Psoas muscle (tissue), 8 donors: ENCODE measurements around the gene CNGA3. TPM values are rescaled to one million over a fixed set of nuclear protein-coding genes. Genes with fewer than 3 reads are reported as not detected.

Experiments used
- ATAC-seq, 4 donors: fragments of 200-7000 bp; cut with Tn5 transposase; one replicate each; pipeline ENCODE4 v1.9.1; 2020; ENCODE audit warnings: moderate library complexity in 3 of 4, mild to moderate bottlenecking in 2 of 4
- DNase-seq, 2 donors: peaks; one replicate each; pipeline ENCODE4 v3.0.0-alpha.2; 2020
- H3K27ac ChIP-seq: fragments of 200-600 bp; one replicate; pipeline ENCODE4 v1.8.0; 2022
- H3K27me3 ChIP-seq, 3 donors: fragments of 200-600 bp in 1 of 3; one replicate each; pipeline versions ENCODE4 v1.6.1 to v1.8.0; 2013 to 2022; ENCODE audit warnings: low read length in 2 of 3, mild to moderate bottlenecking in 2 of 3, moderate library complexity in 1 of 3; ENCODE audit not compliant: insufficient read depth in 3 of 3
- H3K36me3 ChIP-seq, 2 donors: fragments of 200-600 bp in 1 of 2; one replicate each; pipeline versions ENCODE4 v1.6.1 to v1.8.0; 2013 to 2022; ENCODE audit warnings: low read depth in 1 of 2, mild to moderate bottlenecking in 1 of 2, moderate library complexity in 1 of 2; ENCODE audit not compliant: insufficient read depth in 1 of 2
- H3K4me1 ChIP-seq: fragments of 200-600 bp; one replicate; pipeline ENCODE4 v1.8.0; 2022
- H3K4me3 ChIP-seq: fragments of 200-600 bp; one replicate; pipeline ENCODE4 v1.8.0; 2022; ENCODE audit warnings: mild to moderate bottlenecking
- H3K9me3 ChIP-seq: fragments of 200-600 bp; one replicate; pipeline ENCODE4 v1.8.0; 2022
- CTCF ChIP-seq: fragments of 200-600 bp; IDR thresholded peaks from one replicate; pipeline ENCODE4 v1.8.0; 2022; ENCODE audit warnings: antibody characterized with exemption
- WGBS, 3 donors: extraction: QIAGEN DNeasy Blood & Tissue Kit; methylation state at CpG; one replicate each; pipeline versions ENCODE4 v1.1.6 to v1.1.7; 2013; 5-methylcytosine and 5-hydroxymethylcytosine counted together
- intact Hi-C, 2 donors: fragments of 100-400 bp; cut with DNase I; formaldehyde crosslinking; loops; one replicate each; pipeline versions ENCODE4 v1.11.0 to v1.14.2; 2022
- polyA plus RNA-seq, 3 donors: library from polyadenylated mRNA; stranded (reverse); fragments of 200-250 nt; gene quantifications; one replicate each; pipeline ENCODE4 v1.2.3, GENCODE V29; 2013
- total RNA-seq, 4 donors: library from RNA; stranded (reverse); fragmentation: NEBNext Ultra II Directional in 2 of 4; extraction: Animal tissue kit (Norgen Biotek cat#: 25700) in 2 of 4; gene quantifications; one replicate each; pipeline versions ENCODE4 v1.2.1 to v1.2.4, GENCODE V29; 2021 to 2023
- donor health status: healthy with polysubstance abuse.
- donor health status: DM: no; HTN: no; CAD: no; lungs with moderate emphysema.
- donor health status: Bipolar disorder and iron deficiency.
- donor health status: healthy.
- donor health status: DM: yes; HTN: yes; CAD: no.
- donor health status: DM: no; HTN: no; CAD: no.
- donor health status: DM: no; HTN: no; CAD: no.
- donor health status: DM: yes; HTN: yes; CAD: no.

CNGA3 gene
- total and polyA plus RNA-seq, 7 donors: 0.03 TPM; not detected in 6

DNA sequence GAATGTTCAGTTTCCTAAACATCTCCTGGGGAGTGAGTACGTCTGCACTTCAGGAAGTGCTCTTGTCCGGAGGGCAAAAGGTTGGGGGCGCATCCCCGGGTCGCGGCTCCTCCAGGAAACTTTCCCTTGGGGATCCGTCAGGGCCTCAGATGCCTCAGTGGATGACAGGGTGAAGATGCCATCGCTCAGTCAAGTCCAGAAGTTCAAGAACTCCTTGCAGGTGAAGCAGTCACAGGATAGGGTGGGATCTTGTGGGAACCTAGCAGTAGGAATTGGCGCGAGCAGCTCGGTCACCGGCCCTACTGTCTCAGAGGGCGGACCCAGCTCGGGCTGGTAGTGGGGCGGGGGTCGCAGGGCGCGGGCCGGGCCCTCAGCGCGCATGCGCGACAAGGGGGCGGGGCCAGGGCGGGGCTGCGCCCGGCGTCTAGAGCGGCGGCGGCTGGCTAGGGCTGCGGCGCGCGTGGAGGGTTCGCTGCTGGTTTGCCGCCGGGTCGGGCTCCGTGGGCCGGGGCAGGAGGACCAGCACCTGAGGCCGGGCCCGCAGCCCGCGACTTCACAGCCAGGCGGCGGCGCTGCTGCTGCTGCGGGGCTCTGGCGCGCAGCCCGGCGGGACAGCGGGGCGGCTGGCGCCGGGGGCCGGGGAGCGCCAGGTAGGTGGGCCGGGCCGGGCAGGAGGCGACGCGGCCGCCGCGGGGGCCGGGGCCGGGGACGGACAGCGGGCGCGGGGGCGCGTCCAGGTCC, 98.3 kb downstream of the CNGA3 start, which contains the start of gene INPP4A:
TSS of gene INPP4A (plus strand) at position 423 of the 741 bp plus-strand sequence. CDS start 75,191 bp downstream, outside the sequence.
- Histone ChIP-seq H3K4me3 (peak within 1 kb of the TSS; percentile 88), H3K9me3 (no peaks in the 10 kb centered on the region), H3K4me1 (peaks cover 11% of the 10 kb centered on the region), H3K27me3 (no peaks in the 10 kb centered on the region), H3K27ac (peak within 1 kb of the TSS; percentile 65), H3K36me3 (no peaks in the 10 kb centered on the region)
- WGBS, 3 donors: 1% methylated on average over 39 to 75 of the region's 75 CpGs
- TF ChIP-seq CTCF: peak; percentile 26
- intact Hi-C loops: loop anchor here in 1 of 2 donors (5.0 kb wide), 1 partner anchor 63 kb away; no protein-coding TSS in a partner anchor
- DNase-seq (peak; percentile 76 to 88), ATAC-seq (peak; percentile 93 to 96 (median 96))

DNA sequence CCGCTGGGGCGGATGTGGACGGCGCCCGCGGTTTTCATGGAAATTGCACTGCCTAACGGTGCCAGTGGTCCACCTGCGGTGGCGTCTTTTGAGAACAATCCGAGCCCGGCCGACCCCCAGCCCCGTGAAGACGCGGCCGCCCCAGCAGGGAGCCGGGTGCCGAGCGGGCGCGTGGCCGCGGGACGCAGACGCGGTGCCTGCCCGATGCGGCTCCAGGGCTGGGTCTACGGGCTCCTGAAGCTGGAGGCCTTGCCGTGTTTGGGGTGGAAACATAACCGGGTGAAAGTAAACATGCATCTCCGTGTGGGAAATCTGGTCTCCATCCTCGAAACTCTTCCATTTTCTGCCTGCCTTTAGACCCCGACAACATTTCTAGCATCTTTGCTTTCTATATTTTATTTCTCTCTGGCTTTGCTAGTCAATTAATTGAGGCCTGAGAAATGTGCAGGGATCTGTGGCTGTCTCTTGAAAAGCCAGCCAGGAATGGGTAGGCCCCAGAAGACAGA, 99.0 kb downstream of the CNGA3 start:
- no peaks in the 10 kb centered on the region for H3K9me3 ChIP-seq
- H3K4me3 ChIP-seq: peak overlapping the region; percentile 88
- H3K4me1 ChIP-seq: peaks cover 14% of the 10 kb centered on the region
- ATAC-seq: peak; percentile 36 to 50 (median 45)
- 0 to 1% (median 0%) methylated on average over 22 to 34 of the region's 34 CpGs for WGBS, 3 donors
- peak in 1 of 2 donors; percentile 28 for DNase-seq
- no peak for TF ChIP-seq CTCF
- no peaks in the 10 kb centered on the region for H3K36me3 ChIP-seq
- H3K27ac ChIP-seq: peak overlapping the region; percentile 65
- intact Hi-C loops: loop anchor here in 1 of 2 donors (5.0 kb wide), 1 partner anchor 62 kb away; no protein-coding TSS in a partner anchor
- no peaks in the 10 kb centered on the region for H3K27me3 ChIP-seq

DNA sequence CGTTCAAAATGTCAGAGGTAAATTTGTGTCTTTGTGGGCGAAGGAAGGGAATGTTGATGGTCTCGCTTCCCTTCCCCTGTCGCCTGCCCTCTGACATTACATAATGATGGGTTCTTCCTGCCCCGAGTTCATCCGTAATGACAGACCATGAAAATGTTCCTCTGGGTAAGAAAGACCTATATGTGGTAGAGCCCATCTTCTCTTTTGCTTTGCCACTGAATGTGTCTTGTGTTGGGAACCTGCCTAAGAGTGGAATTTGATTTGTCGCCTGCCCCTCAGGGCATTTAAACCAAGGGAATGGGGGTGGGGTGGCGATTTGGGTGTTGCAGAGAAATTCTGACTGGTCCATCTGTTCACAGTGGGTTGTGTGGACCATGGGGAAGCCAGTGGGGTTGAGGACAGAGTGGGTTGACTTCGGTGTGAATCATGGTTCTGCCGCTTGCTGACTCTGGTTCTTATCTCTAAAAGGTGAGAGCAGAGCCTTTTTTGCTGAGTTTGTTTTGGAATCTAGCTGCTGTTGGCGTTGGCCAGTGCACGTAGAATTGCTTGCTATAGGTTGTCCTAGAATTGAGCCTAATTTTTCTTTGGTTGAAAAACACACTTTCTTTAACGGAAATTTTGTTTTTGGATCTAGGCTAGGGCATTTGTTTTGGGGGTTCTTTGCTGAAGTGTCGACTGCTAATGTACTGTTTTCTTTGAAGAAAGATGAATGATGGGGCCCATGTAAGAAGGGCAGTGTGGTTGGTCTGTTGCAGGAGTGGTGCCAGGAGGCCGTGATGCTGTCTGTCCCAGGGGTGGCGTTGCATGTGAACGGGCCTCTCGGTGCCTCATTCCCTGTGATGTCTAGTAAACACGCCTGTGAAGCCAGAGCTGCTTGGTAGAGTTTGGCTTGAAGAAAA, 99.7 kb downstream of the CNGA3 start:
- Histone ChIP-seq H3K36me3 (no peaks in the 10 kb centered on the region), H3K9me3 (no peaks in the 10 kb centered on the region), H3K27me3 (no peaks in the 10 kb centered on the region), H3K4me1 (peaks cover 19% of the 10 kb centered on the region), H3K4me3 (peak overlapping the region; percentile 88), H3K27ac (no peak overlapping the region)
- intact Hi-C loops: loop anchor here in 1 of 2 donors (5.0 kb wide), 1 partner anchor 61 kb away; no protein-coding TSS in a partner anchor
- no peak for TF ChIP-seq CTCF
- ATAC-seq: no peak
- DNase-seq: no peak
- 51 to 63% (median 54%) methylated on average over 19 of the region's 19 CpGs for WGBS, 3 donors

GRCh38 chr2:98446850-98447249, 100.6 kb downstream of the CNGA3 start:
- 73 to 83% (median 78%) methylated on average over 6 of the region's 6 CpGs for WGBS, 3 donors
- no peaks in the 10 kb centered on the region for H3K36me3 ChIP-seq
- peaks cover 19% of the 10 kb centered on the region for H3K4me1 ChIP-seq
- H3K27me3 ChIP-seq: no peaks in the 10 kb centered on the region
- TF ChIP-seq CTCF: no peak
- H3K9me3 ChIP-seq: no peaks in the 10 kb centered on the region
- H3K4me3 ChIP-seq: no peak overlapping the region
- ATAC-seq (no peak), DNase-seq (no peak)
- no peak overlapping the region for H3K27ac ChIP-seq
- intact Hi-C loops: loop anchor here in 1 of 2 donors (5.0 kb wide), 1 partner anchor 60 kb away; no protein-coding TSS in a partner anchor

Other genes starting within 250 kb of the CNGA3 start
- gene INPP4A, start 98.4 kb downstream of the CNGA3 start, total RNA-seq: 10 to 100 TPM in 3 of 4 donors, 1 to 10 TPM in 1; 9.8 to 19.7 (median 13.1) TPM
- 1 to 10 TPM; 2.2 to 5.4 (median 2.8) TPM for gene INPP4A, start 98.4 kb downstream of the CNGA3 start, polyA plus RNA-seq